SK-N-SH treated with all-trans-retinoic acid at 6 μM for 48 hours (cell line): ENCODE data around the gene PEX16.

Experiments
- ATAC-seq: fragments of 200-7000 bp; cut with Tn5 transposase; 3 replicates; pipeline ENCODE4 v1.9.1; 2020; ENCODE audit warnings: mild to moderate bottlenecking, moderate library complexity
- ARNTL ChIP-seq: fragments of 450-650 bp; formaldehyde crosslinking; IDR thresholded peaks from 2 replicates; pipeline ENCODE4 v1.5.0; 2020; ENCODE audit warnings: low read depth, mild to moderate bottlenecking, moderate library complexity, borderline replicate concordance
- BACH2 ChIP-seq: fragments of 250-450 bp; sonication (Bioruptor Pico); IDR thresholded peaks from 2 replicates; pipeline ENCODE4 v1.9.0; 2021; ENCODE audit warnings: mild to moderate bottlenecking, borderline replicate concordance
- CREB5 ChIP-seq: fragments of 250-450 bp; sonication (Bioruptor Pico); IDR thresholded peaks from 2 replicates; pipeline ENCODE4 v1.5.1; 2020; ENCODE audit warnings: low read depth, mild to moderate bottlenecking, moderate library complexity
- CSDC2 ChIP-seq: fragments of 250-450 bp; sonication (Bioruptor Pico); IDR thresholded peaks from 2 replicates; pipeline ENCODE4 v1.5.0; 2020; ENCODE audit warnings: mild to moderate bottlenecking, moderate library complexity
- ESRRG ChIP-seq: fragments of 250-450 bp; sonication (Bioruptor Pico); IDR thresholded peaks from 2 replicates; pipeline ENCODE4 v1.6.1; 2021; ENCODE audit warnings: mild to moderate bottlenecking
- GLIS3 ChIP-seq: fragments of 250-450 bp; sonication (Bioruptor Pico); IDR thresholded peaks from 2 replicates; pipeline ENCODE4 v1.5.0; 2020; ENCODE audit warnings: mild to moderate bottlenecking, moderate library complexity
- ISL1 ChIP-seq: fragments of 250-450 bp; sonication (Bioruptor Pico); IDR thresholded peaks from 2 replicates; pipeline ENCODE4 v2.1.2; 2022; ENCODE audit warnings: mild to moderate bottlenecking, moderate library complexity
- OSR1 ChIP-seq: fragments of 250-450 bp; sonication (Bioruptor Pico); IDR thresholded peaks from 2 replicates; pipeline ENCODE4 v1.8.0; 2022; ENCODE audit warnings: moderate library complexity, mild to moderate bottlenecking, inconsistent platforms
- PATZ1 ChIP-seq: fragments of 250-450 bp; sonication (Bioruptor Pico); IDR thresholded peaks from 2 replicates; pipeline ENCODE4 v1.8.0; 2020; ENCODE audit warnings: mild to moderate bottlenecking, moderate library complexity, borderline replicate concordance
- PPARA ChIP-seq: fragments of 250-450 bp; sonication (Bioruptor Pico); IDR thresholded peaks from 2 replicates; pipeline ENCODE4 v1.5.0; 2020; ENCODE audit warnings: mild to moderate bottlenecking, borderline replicate concordance
- RARB ChIP-seq: fragments of 250-450 bp; sonication (Bioruptor Pico); IDR thresholded peaks from 2 replicates; pipeline ENCODE4 v1.8.0; 2021; ENCODE audit warnings: mild to moderate bottlenecking, moderate library complexity
- SNAI2 ChIP-seq: fragments of 250-450 bp; sonication (Bioruptor Pico); IDR thresholded peaks from 2 replicates; pipeline ENCODE4 v1.5.0; 2020; ENCODE audit warnings: mild to moderate bottlenecking, moderate library complexity
- TCF4 ChIP-seq: fragments of 250-450 bp; sonication (Bioruptor Pico); IDR thresholded peaks from 2 replicates; pipeline ENCODE4 v1.8.0; 2021; ENCODE audit warnings: mild to moderate bottlenecking, moderate library complexity, borderline replicate concordance
- TOX ChIP-seq: fragments of 250-450 bp; sonication (Bioruptor Pico); IDR thresholded peaks from 2 replicates; pipeline ENCODE4 v1.8.0; 2021; ENCODE audit warnings: mild to moderate bottlenecking, moderate library complexity, borderline replicate concordance
- TSHZ2 ChIP-seq: fragments of 250-450 bp; sonication (Bioruptor Pico); IDR thresholded peaks from 2 replicates; pipeline ENCODE4 v1.5.0; 2020; ENCODE audit warnings: mild to moderate bottlenecking, moderate library complexity
- ZC3H10 ChIP-seq: fragments of 250-450 bp; sonication (Bioruptor Pico); IDR thresholded peaks from 2 replicates; pipeline ENCODE4 v1.5.1; 2021; ENCODE audit warnings: mild to moderate bottlenecking, moderate library complexity
- ZFP3 ChIP-seq: fragments of 250-450 bp; sonication (Bioruptor Pico); IDR thresholded peaks from 2 replicates; pipeline ENCODE4 v1.5.0; 2020; ENCODE audit warnings: mild to moderate bottlenecking, moderate library complexity
- ZFP30 ChIP-seq: fragments of 450-650 bp; formaldehyde crosslinking; IDR thresholded peaks from 2 replicates; pipeline ENCODE4 v1.5.0; 2022; ENCODE audit warnings: mild to moderate bottlenecking, moderate library complexity
- ZNF565 ChIP-seq: fragments of 450-650 bp; formaldehyde crosslinking; conservative IDR thresholded peaks from 2 replicates; pipeline ENCODE4 v1.5.0; 2020; ENCODE audit warnings: low read depth, mild to moderate bottlenecking, moderate library complexity
- ZNF70 ChIP-seq: fragments of 450-650 bp; formaldehyde crosslinking; IDR thresholded peaks from 2 replicates; pipeline ENCODE4 v1.5.0; 2020; ENCODE audit warnings: mild to moderate bottlenecking, moderate library complexity
- ZNF8 ChIP-seq: fragments of 450-650 bp; formaldehyde crosslinking; IDR thresholded peaks from 2 replicates; pipeline ENCODE4 v1.5.0; 2020; ENCODE audit warnings: mild to moderate bottlenecking, moderate library complexity

The PEX16 gene

GRCh38 chr11:45942381-45942780, 24.7 kb upstream of the PEX16 start:
- TF ChIP-seq RARB (CRISPR knock-in tag) = no peak
- TF ChIP-seq ZC3H10 (CRISPR knock-in tag) = no peak
- TF ChIP-seq CSDC2 (CRISPR knock-in tag) = no peak
- TF ChIP-seq BACH2 (CRISPR knock-in tag) = no peak
- no peak for ATAC-seq

- TF ChIP-seq ZNF70 (CRISPR knock-in tag) = no peak
- TF ChIP-seq ARNTL (CRISPR knock-in tag) = no peak
- TF ChIP-seq SNAI2 = no peak
- TF ChIP-seq ZFP3 = no peak
- TF ChIP-seq TCF4 (CRISPR knock-in tag) = no peak
- no peak for TF ChIP-seq ISL1 (CRISPR knock-in tag)
- no peak for TF ChIP-seq OSR1 (CRISPR knock-in tag)
- TF ChIP-seq CREB5 (CRISPR knock-in tag) = no peak
- TF ChIP-seq BACH2 (CRISPR knock-in tag) = no peak
- TF ChIP-seq ZC3H10 (CRISPR knock-in tag) = no peak
- TF ChIP-seq GLIS3 (CRISPR knock-in tag) = no peak
- no peak for ATAC-seq
Observed at GRCh38 chr11:45941285-45941684, 23.6 kb upstream of the PEX16 start.

GRCh38 chr11:45939836-45940235, 22.2 kb upstream of the PEX16 start:
- no peak for TF ChIP-seq ZFP30 (CRISPR knock-in tag)
- no peak for TF ChIP-seq ESRRG (CRISPR knock-in tag)
- no peak for TF ChIP-seq PPARA (CRISPR knock-in tag)
- TF ChIP-seq TOX (CRISPR knock-in tag) = no peak
- no peak for TF ChIP-seq RARB (CRISPR knock-in tag)
- TF ChIP-seq BACH2 (CRISPR knock-in tag) = no peak
- no peak for TF ChIP-seq ZNF8 (CRISPR knock-in tag)
- no peak for TF ChIP-seq ZC3H10 (CRISPR knock-in tag)
- no peak for ATAC-seq

- TF ChIP-seq ZFP3 (no peak), ISL1 (CRISPR knock-in tag) (no peak), ARNTL (CRISPR knock-in tag) (no peak), BACH2 (CRISPR knock-in tag) (no peak), PPARA (CRISPR knock-in tag) (no peak), CREB5 (CRISPR knock-in tag) (no peak), ZC3H10 (CRISPR knock-in tag) (no peak), TOX (CRISPR knock-in tag) (no peak), RARB (CRISPR knock-in tag) (no peak), PATZ1 (CRISPR knock-in tag) (no peak), ZNF565 (CRISPR knock-in tag) (no peak), CSDC2 (CRISPR knock-in tag) (no peak), TSHZ2 (CRISPR knock-in tag) (no peak)
- no peak for ATAC-seq
Observed at GRCh38 chr11:45937916-45938315, 20.2 kb upstream of the PEX16 start.
